Stromal cell of bone marrow (primary cell): ENCODE measurements around the gene ARV1.
"Not testable (repeated sequence)": the region's sequence is repeated elsewhere in the genome, so short reads cannot be mapped to it uniquely, and the experiment has no call there.

Experiments used
- DNase-seq: peaks from one replicate; pipeline ENCODE4 v3.0.0-alpha.2; 2012; ENCODE audit warnings: low read depth

Gene ARV1

GRCh38 chr1:231019711-231020110, 40.8 kb downstream of the ARV1 start:
- no peak for DNase-seq

- DNase-seq, result no peak
Measured at GRCh38 chr1:231020139-231020601, 41.3 kb downstream of the ARV1 start.

- DNase-seq, result no peak
Measured at GRCh38 chr1:231020816-231021215, 41.9 kb downstream of the ARV1 start.

GRCh38 chr1:231021540-231022031, 42.7 kb downstream of the ARV1 start:
- no peak for DNase-seq

- DNase-seq, result not testable (repeated sequence)
Measured at GRCh38 chr1:231022543-231022942, 43.6 kb downstream of the ARV1 start.

DNA sequence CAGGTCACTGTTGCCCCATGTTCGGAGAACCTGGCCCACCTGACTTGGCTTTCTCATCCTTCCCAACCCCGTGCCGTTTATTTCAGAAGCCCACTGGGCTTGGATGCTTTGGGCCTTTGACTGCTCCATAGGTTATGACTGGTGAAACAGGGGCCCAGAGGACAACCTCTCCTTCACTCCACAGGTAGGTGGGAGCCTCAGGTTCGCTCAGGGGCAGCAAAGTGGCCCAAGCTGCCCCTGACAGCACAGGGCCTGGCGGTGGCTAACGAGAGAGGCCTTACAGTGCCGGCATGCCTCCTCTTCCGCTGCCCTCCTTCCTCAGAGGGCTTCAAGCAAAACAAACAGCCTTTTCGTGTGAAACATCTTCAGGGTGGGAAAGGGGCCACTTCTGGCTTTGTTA, 44.3 kb downstream of the ARV1 start:
- DNase-seq, result no peak

DNA sequence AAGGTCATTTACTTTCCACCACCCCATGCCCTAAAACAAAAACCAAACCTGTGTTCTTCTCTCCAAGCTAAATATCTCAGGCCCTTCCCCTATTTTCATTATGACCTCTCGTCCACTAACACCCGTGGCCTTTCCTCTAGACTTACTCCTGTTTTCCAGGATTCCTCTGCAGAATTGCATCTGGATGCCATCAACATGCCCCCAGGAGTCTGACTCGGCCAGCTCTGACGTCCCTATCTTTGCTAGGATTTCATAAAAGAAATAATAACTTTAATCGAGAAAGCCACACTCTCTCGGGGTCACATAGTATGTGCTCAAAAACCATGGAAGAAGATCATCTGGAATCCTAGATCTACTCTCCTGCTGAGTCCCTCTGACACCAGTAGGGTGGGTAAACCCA, 47.7 kb downstream of the ARV1 start:
- no peak for DNase-seq

- no peak for DNase-seq
Measured at GRCh38 chr1:231027136-231027925, 48.4 kb downstream of the ARV1 start.

DNA sequence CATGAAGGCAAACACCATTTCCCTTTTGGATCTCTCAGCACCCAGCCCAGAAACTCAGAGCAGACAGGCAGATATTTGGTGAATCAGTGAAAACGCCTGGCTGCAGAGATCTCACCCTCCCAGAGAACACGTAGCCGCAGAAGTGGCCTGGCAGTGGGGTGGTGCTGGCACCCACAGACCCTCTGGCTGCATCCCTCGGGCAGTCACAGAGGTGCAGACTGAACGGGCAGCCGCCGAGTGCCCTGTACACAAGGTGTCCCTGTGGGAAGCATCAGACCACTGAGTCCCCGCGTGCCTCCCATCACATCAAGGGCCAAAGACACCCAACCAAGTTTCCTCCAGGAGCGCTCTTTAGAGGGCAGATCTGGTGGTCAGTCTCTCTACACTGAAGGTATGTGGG, 49.1 kb downstream of the ARV1 start:
- no peak for DNase-seq

DNA sequence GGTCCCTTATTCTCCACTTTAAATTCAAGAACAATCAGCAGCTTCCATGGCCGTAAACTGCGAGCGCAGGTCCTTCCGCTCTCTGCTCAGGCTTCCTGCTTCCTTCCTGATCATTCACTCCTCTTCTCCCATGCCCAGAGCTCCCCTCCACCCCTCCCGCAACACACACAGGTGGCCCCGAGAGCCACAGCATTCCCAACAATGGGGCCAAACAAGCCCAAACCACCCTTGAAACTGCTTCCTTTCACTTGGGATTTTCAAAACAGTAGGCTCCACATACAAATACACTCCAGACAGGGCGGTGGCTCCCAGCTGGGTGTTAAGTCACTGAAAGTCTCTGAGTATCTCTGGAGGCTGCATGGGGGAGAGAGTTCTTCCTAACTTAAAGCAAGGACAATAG, 49.8 kb downstream of the ARV1 start:
- DNase-seq, result no peak

GRCh38 chr1:231029247-231029646, 50.4 kb downstream of the ARV1 start:
- DNase-seq, result not testable (repeated sequence)

DNA sequence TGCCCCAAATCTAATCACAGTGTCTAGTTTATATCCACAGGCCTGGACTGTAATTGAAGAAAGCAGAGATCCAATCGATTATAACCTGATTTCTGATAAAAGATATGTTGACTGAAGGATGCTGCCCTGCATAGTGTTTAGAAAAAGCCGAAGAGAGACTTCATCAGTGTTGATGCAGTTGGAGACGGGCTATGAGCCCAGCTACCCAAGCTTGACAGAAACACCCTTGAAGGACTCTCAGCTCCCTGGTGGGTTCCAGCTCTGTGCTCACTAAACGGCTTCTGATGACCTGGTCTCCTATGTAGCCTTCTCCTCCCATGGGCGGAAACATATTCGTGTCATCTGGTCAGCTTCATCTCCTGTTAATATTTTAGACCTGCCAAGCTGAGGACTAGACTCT, 50.9 kb downstream of the ARV1 start:
- no peak for DNase-seq

DNA sequence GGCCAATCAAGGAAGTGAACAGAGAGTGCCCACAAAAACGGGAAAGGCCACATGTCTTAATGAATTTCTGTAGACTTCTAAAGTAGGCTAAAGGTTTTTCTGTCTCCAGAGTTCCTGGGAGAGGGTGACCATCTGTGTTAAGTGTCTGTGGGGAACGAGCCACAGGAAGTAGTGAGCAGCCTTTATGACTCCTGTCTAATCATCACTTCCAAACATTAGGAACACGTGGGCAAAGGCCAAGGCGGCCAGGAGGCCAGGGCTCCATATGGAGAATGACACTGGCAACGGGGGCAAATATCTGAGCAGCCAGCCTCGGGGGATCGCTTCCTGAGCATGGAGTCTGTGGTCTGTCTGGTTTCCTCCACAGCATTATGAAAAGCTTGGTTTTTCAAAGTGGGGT, 54.1 kb downstream of the ARV1 start:
- DNase-seq, result no peak

- DNase-seq, result no peak
Measured at GRCh38 chr1:231035799-231036198, 56.9 kb downstream of the ARV1 start.

DNA sequence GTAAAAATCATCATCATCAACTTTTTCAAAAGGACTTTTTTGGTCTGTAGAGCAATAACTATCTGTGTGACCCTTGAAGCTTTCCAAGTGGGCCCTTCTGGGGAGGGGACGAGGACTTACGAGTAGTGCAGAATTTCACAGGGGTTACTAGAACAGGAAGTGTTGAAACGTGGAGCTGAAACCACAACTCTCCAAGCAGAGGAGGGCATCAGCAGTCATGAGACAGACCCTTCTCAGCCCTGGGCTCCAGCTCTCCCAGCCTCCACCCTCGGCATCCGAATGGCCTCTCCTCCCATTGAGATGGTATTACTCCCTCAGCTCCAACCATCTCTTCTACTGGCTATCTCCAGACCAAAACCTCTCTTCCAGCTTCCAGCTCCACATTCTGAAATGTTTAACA, 57.5 kb downstream of the ARV1 start:
- DNase-seq, result no peak

DNA sequence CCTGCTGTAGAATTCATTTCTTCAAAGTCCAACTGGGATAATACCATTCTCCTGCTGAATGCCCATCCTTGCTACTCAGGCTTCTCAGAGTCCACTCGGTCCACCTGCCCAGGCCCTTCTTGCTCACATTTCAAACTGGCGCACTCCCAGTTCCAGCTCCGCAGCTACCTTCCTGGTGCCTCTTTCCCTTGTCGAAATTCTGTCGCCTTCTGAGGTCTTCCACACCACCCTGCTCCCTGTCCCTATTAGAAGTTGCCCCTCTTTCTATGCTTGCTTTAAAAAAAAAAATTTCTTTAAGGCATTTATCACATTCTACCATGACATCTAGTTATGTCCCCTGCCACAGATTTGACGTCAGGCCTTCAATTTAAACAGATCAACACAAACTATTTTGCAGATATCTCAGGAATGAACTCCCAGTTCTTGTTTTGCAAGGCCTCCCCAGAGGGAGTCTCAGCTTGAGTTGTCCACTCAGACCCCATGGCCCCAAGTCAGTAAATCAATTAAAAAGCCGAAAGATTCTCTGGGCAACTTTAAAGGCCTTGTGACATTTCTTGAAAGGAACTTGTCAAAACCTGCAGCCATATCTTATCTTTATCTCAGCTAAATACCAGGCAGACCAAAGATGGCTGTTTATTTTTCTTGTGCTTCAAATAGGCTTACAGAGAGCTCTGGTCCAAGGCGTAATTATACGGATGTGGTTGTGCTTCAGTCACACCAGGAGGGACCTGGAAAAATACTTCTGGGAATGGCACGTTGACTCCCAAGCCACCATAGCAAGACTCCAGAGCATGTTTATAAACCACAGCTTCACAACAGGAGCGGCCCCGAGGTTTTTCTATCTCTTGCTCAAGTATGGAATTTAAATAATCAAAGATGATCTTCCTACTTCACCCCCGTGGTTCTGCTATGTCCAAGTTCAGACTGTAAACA, 59.0 kb downstream of the ARV1 start:
- no peak for DNase-seq

GRCh38 chr1:231039161-231040018, 60.5 kb downstream of the ARV1 start:
- DNase-seq, result peak; percentile 9

- DNase-seq, result peak; percentile 11
Measured at GRCh38 chr1:231040019-231040799, 61.3 kb downstream of the ARV1 start, which contains the start of gene FAM89A. Gene FAM89A (minus strand): TSS chr1:231040254. CDS start chr1:231040211, 43 bp downstream.

DNA sequence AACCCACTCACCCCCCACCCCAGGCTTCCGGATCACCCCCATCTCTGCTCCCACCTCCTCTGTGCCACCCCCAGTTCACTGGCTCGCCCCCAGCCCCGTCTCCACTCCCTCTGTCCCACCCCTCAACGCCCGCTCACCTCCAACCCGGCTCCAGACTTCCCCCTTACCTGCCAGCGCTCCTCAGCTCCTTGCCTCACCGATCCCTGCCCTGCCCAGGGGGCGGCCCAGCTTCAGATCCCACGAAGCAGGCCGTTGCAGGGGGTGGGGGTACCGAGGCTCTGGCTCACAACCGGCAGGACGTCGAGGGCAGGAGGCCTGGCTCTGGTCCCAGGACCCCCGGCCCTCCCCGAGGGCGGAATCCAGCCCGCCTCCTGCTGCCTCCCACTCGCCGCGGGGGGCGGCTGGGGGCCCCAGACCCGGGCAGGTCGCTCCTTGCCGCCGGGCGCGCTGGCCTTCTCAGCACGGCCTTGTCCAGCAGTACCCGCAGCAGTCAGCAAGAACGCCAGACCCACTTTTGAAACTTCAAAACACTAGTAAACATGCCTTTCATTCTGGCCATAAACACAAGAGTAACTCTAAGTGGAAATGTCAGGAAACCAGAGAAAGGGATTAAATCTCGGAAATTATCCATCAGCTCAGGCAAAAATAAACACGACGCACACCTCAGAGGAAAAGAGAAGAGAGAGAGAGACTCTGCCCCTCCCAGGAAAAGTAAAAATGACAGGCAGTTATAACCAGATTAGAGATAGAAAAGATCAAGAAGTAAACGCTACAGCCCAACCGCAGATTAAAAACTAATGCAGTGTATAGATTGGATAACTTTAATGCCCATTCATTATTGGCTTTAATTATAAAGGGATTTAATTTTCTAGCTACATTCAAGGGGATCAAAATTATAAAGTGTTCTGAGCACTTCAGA, 62.2 kb downstream of the ARV1 start:
- no peak for DNase-seq

GRCh38 chr1:231041719-231042261, 62.9 kb downstream of the ARV1 start:
- no peak for DNase-seq
